ENCODE data around the gene EHMT2.
A peak's percentile ranks its signal among the peaks of the same experiment; 100 is the strongest.
"Not testable (repeated sequence)": the region's sequence is repeated elsewhere in the genome, so short reads cannot be mapped to it uniquely, and the experiment has no call there.

Gene EHMT2

DNA sequence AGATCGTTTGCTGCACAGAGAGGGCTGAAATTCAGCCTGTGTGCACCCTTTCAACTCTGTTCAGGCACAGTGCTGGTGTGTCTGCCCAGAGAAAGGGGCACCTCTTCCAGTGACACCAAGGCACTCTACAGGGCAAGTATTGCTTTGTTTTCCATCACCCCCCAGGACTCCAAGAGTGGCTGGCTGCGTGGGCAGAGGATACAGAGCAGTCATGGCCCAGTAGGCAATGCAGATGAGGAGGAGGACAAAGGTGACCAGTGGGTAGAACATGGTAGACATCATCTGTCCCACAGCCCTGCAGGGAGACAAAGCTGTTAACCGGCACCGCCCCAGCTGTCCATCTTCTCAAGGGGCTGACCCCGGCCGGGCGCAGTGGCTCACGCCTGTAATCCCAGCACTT lies 28.2 kb downstream of the EHMT2 start:
- no peak for DNase-seq

DNA sequence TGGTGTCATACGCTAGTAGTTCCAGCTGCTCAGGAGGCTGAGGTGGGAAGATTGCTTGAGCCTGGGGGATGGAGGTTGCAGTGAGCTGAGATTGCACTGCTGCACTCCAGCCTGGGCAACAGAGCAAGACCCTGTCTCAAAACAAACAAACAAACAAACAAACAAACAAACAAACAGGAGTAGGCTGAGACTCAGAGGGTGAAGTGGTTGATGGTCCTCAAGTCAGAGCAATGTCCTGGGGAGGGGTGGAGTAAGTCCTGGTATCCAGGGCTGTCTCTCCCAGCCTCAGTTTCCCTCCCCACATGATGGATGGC lies 28.9 kb downstream of the EHMT2 start:
- not testable (repeated sequence) for DNase-seq

DNA sequence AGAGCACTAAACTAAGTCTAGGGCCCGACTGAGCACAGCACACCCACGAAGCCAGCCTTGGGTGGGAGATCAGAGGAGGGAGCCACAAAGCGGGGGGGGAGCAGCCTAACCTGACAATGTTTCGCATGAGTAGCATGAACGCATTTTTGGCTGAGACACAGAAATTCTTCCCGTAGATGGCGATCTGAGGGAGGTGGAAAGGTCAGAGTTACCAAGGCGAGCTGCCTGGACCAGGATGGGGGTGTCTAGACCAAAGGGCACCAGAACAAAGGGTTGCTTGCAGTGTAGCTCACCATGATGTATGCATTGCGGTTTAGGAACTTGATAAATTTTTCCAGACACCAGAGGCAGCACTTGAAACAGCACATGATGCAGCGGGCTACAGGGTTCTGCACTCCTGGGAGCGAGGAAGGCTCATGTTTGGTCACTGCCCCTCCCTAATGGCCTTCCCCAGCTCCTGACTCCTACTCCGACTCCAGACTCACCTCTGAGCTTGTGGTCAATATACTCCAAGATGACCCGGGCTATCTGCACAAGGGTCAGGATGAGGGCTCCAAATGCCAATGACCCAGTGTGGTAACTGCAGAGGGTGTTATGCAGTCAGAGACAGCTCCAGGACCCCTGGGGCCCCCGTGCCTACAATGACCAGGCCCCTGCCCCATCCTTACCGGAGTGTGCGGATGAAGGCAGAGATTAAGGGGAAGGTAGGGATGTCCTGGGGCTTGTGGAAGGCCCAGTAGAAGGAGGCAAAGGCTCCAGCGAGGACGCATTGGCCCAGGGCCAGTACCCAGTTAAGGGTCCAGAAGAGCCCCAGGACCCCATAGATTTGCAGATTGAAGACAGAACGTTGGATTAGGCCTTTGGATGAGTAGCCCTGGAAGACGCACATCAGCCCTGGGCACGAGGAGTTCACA lies 32.0 kb downstream of the EHMT2 start:
- DNase-seq = no peak

DNA sequence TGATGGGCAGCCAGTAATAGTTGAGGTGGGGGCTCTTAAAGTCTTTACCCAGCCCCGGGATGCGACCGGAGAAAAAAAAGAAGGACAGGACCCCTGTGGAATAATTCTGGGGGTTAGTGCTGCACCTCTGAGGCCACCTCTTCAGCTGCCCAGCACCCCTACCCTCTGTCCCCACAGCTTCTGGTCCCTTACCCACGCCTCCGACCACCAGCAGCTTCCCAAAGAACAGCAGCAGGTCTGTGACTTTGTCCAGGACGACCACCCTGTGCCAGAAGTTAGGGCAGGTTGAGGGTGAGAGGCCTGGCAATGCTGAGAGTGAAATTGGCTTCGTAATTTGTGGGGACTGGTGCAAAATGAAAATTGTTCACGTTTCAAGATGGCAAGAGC lies 32.7 kb downstream of the EHMT2 start:
- DNase-seq = no peak

DNA sequence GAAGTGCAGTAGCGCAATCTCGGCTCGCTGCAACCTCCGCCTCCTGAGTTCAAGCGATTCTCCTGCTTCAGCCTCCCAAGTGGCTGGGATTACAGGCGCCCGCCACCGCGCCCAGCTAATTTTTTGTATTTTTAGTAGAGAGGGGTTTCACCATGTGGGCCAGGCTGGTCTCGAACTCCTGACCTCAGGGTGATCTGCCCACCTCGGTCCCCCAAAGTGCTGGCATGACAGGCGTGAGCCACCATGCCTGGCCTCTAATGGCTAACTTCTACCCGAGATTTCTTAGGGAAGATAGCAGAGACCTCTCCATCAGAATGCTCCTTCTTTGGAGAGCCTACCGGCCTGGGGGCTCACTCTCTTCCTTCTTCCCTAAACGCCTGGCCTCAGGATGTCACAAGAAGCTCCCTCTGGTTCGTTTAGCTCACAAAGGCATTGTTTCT lies 33.4 kb downstream of the EHMT2 start:
- DNase-seq = not testable (repeated sequence)

DNA sequence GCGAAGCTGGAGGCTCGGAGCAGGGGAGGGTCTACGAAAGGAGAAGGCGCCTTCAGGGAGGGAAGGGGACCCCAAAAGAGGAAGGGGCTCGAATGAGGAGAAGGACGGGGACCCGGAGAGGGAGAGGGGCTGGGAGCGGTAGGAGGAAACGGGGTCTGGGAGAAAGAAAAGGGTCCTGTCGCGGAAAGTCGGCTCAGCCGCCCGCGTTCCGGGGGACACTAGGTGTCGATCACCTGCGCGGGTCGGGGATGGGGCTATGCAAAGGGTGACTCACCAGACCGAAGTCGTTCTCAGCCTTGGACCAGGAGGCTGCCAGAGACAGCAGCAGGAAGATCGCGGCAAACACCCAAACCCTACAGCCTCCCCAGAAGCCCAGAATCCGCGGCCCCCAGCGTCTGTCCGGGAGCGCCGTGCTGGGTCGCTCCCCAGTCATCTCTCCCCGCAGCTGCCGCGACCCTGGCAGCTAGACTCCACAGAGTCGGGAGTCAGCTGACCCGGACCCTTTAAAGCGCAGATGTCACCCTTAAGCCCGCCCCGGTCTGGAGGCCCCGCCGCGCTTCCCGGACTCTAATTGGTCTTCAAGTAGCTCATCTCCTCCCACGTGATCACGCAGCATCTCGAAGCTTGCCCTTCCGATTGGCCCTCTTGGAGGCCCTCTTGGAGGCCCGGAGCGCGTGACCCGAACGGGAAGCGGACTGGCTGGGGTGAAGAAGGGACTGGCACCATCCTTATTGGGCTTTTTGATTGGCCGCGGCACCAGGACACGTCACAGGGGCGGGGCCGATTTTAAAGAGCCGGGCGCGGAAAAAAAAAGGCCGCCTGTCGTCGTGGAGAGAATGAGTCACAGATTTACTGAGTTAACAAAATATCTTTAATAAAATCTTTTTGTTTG lies 34.9 kb downstream of the EHMT2 start, which contains the start of gene NEU1:
TSS of gene NEU1 (minus strand) at position 478 of the 892 bp plus-strand sequence. CDS start at position 433, 45 bp downstream.
- DNase-seq = peak; percentile 98

DNA sequence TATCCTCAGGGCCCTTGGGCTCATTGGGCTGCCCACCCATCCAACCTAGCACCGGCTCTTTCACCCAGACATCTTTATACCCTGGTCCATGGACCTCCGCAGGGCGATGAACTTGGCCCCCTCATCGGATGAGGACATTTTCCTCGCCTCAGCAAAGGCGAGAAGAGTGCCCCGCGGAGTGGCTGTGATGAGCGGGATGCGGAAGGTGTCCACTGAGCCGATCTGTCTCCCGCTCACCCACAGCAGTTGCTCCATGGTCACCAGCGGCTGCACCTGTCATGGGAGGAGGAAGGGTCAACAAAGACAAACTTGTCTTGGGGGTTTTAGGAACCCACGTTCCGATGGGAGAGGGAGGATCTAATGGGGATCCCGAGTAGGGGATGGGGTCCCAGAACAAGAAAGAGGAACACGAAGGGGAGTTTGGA lies 35.6 kb downstream of the EHMT2 start:
- DNase-seq = no peak

DNA sequence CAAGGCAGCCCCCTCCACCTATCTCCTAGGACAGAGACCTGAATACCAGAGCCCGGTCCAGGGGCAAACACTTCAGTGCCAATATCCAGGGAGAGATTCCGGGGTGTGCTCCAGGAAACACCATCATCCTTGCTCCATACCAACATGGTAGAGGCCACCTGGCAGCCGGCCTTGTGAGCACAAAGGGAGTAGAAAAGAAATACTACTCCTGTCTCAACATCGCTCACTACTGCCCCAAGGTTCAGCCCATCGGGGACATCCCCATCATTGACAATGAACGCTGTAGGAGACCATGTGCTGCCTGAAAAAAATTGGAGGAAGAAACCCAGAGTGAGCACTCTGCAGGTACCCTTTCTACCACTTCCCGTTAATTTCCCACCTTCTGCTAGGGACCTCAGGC lies 36.3 kb downstream of the EHMT2 start:
- DNase-seq = no peak

DNA sequence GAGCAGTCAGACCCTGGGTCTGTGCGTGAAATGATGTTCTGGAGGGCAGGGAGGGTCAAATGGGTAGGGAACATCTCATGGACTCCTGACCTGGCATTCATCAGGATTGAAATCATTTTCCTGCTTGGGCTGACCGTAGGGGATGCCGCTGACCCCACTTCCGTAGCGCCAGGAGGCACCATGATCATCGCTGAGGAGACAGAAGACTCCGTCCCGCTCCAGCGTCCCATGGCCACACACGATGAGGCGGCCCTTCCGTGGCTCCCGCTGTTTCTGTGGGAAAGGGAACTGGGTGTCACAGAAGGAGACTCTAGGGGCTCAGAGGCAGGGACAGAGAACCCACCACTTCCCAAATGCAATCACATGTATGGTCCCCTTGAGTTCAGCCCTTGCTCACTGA lies 37.1 kb downstream of the EHMT2 start:
- no peak for DNase-seq

DNA sequence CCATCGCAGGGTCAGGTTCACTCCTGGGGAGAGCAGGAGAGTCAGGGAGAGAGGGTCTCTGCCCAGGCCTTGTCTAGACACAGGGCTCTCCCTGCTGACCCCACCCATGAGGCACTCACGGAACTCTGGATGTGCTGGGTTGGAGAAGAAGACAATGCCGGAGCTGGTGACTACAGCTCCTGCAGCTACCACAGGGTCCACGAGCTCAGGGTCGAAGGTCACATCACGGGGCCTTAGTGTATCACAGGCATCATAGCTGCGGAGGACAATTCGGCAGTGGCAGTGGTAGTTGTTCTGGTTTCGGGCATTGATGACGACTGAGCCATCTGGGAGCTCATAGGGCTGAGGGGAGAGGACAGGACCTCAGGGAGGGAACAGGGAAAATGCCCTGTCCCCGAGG lies 37.6 kb downstream of the EHMT2 start:
- DNase-seq = no peak

DNA sequence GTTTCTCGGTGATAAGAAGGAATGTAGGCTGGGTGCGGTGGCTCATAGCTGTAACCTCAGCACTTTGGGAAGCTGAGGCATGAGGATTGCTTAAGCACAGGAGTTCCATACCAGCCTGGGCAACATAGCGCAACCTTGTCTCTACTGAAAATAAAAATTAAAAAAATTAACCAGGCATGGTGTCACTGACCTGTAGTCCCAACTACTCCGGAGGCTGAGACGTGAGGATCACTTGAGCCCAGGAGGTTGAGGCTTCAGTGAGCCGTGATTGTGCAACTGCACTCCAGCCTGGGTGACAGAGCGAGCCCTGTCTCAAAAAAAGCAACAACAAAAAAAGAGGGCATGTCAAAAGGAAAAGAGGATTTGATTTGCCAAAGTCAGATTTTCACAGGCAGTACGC lies 38.8 kb downstream of the EHMT2 start:
- DNase-seq = no peak

DNA sequence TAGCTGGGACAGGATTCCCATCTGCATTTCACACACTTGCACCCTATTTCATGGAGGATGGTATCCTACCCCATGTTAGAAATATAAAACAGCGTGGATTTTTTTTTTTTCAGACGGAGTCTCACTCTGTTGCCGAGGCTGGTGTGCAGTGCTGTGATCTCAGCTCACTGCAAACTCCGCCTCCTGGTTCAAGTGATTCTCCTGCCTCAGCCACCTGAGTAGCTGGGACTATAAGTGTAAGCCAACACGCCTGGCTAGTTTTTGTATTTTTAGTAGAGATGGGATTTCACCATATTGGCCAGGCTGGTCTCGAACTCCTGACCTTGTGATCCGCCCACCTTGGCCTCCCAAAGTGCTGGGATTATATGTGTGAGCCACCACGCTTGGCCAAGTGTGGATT lies 39.7 kb downstream of the EHMT2 start:
- DNase-seq = not testable (repeated sequence)

DNA sequence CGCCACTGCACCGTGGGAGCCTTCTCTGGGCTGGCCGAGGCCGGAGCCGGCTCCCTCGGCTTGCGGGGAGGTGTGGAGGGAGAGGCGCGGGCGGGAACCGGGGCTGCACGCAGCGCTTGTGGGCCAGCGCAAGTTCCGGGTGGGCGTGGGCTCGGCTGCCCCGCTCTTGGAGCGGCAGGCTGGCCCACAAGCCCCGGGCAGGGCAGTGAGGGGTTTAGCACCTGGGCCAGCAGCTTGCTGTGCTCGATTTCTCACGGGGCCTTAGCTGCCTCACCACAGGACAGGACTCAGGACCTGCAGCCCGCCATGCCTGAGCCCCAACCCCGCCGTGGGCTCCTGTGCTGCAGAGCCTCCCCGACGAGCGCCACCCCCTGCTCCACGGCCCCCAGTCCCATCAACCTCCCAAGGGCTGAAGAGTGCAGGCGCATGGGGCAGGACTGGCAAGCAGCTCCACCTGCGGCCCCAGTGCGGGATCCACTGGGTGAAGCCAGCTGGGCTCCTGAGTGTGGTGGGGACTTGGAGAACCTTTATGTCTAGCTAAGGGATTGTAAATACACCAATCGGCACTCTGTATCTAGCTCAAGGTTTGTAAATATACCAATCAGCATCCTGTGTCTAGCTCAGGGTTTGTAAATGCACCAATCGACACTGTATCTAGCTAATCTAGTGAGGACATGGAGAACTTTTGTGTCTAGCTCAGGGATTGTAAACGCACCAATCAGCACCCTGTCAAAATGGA lies 45.3 kb downstream of the EHMT2 start:
- not testable (repeated sequence) for DNase-seq

DNA sequence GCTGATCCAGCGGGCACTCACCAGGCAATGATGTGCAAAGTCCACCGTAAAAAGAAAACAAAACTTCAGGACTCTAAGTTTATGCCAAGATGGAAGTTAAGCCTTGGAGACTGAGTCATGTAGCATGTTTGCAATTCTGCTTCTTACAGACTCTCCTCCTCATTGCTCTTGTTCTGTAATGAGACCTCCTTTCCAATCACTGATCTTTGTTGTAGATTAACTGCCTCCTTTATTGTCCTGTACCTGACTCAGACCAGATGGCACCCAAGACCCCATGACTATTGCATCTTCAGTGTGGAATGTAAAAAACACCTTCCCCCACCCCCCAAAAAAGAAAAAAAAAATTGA lies 46.0 kb downstream of the EHMT2 start:
- DNase-seq = no peak

DNA sequence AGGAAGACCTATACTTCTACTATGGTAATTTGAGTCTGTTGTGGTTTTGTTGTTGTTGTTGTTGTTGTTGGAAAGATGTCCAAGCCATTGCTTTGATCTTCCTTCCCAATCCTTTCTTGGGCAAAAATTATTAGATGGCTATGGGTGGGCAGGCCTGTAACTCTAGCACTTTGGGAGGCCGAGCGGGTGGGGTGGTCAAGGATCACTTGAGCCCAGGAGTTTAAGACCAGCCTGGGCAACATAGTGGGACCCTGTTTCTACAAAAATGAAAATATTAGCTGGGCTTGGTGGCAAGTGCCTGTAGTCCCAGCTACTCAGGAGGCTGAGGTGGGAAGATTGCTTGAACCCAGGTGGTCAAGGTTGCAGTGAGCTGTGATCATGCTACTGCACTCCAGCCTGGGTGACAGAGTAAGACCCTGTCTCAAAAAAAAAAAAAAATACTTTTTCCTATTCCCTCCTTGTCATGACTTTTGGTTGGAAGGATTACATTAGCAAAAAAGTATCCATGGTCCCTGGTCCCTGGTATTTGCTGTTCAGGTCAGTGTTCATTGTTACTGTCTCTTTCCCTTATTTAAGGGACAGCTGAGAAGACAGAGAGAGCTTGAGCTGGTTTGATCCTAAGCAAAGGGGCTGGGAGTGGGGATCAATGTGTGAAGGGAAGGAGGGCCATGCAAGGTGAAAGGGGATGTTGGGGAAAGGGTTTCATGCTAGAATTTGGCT lies 46.6 kb downstream of the EHMT2 start:
- no peak for DNase-seq

DNA sequence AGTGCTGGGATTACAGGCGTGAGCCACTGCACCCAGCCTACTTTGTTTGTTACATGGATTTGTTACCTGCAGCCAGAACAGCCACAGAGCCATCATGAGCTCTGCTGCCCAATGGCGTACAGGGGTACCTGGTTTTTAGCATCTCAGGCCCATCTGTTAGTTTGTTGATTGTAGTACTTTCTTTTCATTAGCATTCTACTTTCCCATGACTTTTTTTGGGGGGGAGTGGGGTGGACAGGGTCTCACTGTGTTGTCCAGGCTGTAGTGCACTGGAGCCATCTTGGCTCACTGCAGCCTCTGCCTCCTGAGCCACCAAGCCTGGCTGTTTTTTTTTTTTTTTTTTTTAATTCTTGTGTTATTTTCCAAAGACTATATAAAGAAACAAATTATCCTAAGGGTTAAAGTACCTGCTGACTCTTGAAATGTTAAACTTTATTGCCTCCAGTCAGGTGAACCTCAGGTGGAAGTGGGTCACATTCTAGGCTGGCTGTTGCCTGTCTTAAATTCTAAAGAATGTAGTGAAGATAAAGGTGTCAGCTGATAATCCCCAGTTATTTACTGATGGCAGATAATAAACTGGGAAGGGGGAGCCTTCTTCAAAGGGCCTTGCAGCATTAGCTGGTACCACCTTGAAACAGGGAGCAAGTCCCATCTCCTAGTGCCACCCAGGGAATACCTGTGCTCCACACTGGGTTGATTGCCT lies 50.1 kb downstream of the EHMT2 start:
- no peak for DNase-seq

DNA sequence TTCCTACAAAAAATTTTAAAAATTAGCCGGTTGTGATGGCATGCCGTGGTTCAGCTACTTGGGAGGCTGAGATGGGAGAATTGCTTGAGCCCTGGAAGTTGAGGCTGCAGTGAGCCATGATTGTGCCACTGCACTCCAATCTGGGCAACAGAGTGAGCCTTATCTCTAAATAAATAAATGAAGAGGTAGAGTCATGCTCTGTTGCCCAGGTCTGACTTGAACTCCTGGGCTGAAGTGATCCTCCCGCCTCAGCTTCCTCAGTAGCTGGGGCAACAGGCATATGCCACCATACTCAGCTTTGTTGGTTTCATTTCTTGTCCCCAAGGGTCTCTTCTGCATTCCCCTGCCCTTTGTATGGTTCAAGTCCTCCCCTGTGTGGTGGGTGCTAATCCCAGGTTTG lies 53.0 kb downstream of the EHMT2 start:
- DNase-seq = no peak

DNA sequence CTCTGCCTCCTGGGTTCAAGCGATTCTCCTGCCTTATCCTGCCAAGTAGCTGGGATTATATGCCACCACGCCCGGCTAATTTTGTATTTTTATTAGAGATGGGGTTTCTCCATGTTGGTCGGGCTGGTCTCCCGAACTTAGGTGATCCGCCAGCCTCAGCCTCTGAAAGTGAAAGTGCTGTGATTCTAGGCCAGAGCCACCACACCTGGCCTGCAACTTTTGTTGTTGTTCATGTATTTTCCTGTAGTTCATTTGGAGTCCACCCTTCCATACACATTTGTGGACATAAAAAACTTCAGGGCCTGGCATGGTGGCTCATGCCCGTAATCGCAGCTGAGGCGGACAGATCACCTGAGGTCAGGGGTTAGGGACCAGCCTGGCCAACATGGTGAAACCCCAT lies 55.4 kb downstream of the EHMT2 start:
- DNase-seq = no peak

DNA sequence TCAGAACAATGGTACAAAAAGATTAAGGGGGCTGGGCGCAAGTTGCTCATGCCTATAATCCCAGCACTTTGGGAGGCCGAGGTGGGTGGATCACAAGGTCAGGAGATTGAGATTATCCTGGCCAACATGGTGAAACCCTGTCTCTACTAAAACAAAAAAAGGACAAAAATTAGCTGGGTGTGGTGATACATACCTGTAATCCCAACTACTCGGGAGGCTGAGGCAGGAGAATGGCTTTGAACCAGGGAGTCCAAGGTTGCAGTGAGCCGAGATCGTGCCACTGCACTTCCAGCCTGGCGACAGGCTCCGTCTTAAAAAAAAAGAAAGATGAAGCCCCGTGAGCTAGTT lies 57.7 kb downstream of the EHMT2 start:
- DNase-seq = not testable (repeated sequence)

DNA sequence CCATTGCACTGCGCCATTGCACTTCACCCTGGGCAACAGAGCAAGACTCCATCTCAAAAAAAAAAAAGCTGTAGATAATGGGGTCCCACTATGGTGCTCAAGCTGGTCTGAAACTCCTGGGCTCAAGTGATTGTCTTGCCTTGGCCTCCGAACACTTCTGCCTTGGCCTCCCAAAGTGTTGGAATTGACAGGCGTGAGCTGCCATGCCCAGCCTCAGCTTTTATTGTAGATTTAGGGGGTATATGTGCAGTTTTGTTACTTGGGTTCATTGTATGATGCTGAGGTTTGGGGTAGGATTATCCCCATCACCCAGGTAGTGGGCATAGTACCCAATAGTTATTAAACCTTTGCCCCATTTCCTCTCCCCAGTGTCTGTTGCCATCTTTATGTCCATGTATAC lies 58.5 kb downstream of the EHMT2 start:
- DNase-seq = no peak

DNA sequence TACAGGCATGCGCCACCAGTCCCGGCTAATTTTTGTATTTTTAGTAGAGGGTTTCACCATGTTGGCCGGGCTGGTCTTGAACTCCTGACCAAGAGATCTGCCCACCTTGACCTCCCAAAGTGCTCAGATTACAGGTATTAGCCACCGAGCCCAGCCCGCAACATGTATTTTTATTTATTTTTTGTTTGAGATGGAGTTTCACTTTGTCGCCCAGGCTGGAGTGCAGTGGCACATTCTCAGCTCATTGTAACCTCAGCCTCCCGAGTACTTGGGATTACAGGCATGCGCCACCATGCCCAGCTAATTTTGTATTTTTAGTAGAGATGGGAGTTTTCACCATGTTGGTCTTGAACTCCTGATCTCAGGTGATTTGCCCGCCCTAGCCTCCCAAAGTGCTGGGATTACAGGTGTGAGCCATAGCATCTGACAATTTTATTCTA lies 59.4 kb downstream of the EHMT2 start:
- DNase-seq = not testable (repeated sequence)

Data from CD4-positive, alpha-beta T cell treated with Interleukin-17A for 4 hours (primary cell).